CD4-positive, alpha-beta T cell treated with Interleukin-4 for 1 hour (primary cell): ENCODE data around the gene MESP2.
"Not testable (repeated sequence)": the region's sequence is repeated elsewhere in the genome, so short reads cannot be mapped to it uniquely, and the experiment has no call there.

Experiments used
- DNase-seq, 2 donors: peaks; one replicate each; pipeline ENCODE4 v3.0.0-alpha.2; 2020 to 2022

The MESP2 gene

DNA sequence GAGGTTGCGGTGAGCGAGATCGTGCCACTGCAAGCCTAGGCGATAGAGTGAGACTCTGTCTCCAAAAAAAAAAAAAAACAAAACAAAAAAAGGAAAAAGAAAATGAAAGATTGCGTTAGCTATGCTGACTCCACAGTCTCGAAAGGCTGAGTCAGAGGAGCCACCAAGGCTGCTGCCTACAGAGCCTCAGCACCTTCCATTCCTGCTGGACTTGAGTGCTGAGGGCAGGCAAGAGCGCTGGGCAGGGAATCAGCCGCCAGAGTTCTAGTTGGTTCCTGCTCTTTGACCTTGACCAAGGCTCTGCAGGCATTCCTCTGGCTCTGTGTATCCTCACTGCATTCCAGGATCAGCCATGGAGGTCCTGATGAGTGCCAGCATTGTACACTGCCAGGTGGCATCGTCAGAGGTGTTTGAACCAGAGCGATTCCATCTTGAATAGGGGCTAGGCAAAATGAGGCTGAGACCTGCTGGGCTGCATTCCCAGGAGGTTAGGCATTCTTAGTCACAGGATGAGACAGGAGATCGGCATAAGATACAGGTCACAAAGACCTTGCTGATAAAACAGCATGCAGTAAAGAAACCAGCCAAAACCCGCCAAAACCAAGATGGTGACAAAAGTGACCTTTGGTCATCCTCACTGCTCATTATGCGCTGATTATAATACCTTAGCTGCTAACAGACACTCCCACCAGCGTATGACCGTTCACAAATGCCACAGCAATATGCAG lies 5.9 kb downstream of the MESP2 start:
- peak in 1 of 2 donors; percentile 42 for DNase-seq

DNA sequence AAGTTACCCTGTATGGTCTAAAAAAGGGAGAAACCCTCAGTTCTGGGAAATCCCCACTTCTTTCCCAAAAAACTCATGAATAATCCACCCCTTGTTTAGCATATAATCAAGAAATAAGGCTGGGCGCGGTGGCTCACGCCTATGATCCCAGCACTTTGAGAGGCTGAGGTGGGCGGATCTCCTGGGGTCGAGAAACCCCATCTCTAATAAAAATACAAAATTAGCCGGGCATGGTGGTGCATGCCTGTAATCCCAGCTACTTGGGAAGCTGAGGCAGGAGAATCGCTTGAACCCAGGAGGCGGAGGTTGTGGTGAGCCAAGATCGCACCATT lies 6.5 kb downstream of the MESP2 start:
- DNase-seq = not testable (repeated sequence)

DNA sequence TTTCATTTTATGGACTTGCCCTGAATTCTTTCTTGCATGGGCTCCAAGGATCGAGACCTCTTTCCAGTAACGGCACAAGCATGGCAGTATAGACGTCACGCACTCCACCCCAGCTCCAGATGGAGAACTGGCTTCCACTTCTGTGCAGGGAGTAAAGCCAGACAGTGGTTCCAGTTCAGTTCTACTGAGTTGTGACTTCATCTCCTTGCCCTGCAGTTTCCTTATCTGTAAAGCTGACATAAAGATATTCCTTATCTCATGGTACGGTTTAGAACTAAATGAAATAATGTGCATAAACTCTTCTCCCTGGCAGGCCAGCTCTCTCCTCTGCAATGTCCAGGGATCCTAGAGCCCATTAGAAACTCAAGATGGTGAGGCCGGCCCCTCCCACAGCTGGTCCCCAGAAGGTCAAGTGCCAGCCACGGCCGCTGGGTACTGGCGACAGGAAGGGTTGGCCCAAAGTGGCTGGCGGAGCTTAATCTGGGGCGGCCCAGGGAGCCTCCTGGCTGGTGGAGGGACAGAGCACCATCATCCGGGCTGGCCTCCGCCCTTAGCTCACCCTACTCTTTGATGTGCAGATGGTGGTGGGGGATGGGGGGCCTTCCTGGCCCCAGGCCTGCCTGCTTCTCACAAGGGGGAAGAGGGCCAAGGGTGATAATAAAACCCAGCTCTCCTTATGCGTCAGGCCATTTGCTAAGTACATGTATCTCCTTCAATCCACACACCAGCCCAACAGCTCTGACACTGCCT lies 7.2 kb downstream of the MESP2 start:
- DNase-seq = no peak

DNA sequence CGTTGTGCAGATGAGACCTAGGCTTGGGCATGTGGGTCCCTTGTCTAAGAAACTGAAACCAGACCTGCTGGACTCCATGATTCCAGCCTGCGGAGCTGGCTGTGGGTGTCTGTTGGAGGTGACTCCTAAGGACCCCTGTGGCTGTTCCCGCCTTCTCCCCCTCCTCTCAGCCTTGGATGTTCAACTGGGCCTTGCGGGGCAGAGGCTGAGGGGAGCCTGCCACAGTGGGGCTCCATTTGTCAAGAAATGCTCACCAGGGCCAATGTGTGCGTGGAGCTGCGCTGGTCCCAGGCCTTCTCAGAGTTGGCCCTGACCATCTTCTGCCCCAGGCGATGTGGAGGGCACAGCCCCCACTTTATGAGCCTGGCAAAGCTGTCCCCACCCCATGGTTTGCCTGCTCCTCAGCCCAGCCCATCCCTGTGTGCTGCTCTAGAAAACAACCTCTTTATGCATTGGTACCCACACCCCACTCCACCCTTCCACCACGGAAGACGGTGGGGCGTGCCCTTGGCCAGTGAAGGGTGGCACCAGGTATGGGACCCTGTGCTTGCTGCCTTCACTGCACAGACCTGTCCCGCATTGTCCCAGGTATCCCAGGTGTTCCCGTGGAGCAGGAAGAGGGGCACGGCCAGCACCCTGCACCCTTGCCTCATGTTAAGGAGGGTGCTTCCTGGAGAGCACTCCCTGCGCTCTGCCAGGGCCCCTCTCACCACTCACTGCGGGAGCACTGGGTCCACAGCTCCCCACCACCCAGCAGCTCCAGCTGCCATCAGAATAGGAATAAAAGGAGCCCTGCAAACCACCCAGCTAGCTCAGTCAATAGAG lies 7.9 kb downstream of the MESP2 start:
- DNase-seq = no peak

DNA sequence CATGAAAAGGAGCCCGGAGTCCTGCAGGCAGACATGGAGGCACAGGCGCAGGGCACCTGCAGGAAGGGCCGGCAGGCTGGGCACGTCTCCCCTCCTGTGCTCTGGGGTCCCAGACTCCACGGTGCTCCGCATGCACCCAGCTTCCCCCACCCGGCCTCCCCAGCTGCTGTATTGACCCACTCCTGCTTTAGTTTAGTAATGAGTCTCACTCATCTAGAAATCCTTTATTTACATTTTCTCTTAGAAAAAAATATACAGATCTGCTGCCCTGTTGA lies 8.5 kb downstream of the MESP2 start:
- no peak for DNase-seq

DNA sequence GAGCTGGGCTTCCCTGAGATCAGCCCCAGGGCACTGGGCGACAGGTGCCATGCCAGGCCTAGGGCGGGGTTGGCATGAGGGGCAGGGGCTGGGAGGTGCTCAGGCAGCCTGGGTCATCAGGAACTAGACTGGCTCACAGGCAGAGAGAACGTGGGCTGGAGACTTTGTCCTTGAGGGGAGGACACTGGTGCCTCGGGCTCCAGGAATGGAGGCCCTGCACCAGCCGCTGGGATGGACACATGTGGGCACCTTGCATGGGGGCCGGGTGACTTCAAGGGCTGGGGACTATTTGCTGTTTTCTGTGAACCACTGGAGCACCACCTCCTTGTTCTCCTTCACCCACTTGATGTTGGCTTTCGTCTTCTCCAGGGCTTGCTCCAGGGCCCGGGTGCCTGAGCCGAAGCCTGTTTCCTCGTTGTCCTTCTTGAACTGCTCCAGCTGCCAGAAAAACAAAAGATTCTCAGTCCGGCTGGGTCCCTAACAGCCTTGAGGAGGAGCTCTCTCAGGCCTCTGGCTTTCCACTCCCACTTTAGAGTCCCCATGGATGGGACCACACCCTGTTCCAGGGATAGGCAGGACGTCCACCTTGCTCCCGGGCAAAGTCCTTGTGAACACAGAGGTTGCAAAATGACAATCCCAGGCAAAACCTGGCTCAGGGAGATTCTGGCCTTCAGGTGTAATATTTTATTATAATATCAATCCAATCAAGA lies 9.1 kb downstream of the MESP2 start:
- no peak for DNase-seq

DNA sequence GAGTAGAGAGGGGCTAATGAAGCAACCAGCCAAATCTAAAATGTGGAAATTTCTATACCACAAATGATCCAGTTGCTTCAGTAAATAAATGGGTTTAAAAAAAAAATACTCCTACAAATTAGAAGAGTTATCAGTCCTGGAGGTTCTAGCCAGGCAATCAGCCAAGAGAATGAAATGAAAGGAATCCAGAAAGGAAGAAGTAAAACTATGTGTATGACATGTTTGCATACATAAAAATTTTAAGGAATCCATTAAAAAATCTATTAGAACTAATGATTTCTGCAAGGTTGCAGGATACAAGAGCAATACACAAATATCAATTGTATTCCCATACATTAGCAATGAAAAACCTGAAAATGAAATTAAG lies 9.6 kb downstream of the MESP2 start:
- no peak for DNase-seq

DNA sequence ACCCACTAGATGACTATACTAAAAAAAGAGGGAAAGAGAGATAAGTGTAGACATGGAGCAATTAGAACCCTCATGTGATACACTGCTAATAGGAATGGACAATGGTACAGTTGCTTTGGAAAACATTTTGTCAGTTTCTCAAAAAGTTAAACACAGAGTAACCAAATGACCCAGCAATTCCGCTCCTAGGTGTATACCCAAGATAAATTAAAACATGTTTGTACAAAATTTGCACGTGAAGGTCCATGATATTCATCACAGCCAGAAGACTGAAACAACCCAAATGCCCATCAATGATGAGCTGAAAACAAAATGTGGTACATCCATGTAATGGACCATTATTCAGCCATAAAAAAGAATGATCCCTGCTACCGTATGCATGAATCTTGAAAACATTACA lies 11.8 kb downstream of the MESP2 start:
- no peak for DNase-seq

DNA sequence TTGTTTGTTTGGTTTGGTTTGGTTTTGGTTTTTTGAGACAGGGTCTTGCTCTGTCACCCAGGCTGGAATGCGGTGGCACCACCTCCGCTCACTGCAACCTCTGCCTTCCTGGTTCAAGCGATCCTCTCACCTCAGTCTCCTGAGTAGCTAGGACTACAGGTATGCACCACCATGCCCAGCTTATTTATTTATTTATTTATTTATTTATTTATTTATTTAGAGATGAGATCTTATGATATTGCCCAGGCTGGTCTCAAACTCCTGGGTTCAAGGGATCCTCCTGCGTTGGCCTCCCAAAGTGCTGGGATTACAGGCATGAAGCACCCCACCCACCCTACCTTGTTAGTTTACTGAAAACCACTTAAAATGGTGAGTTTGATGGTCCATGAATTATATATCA lies 12.5 kb downstream of the MESP2 start:
- not testable (repeated sequence) for DNase-seq

DNA sequence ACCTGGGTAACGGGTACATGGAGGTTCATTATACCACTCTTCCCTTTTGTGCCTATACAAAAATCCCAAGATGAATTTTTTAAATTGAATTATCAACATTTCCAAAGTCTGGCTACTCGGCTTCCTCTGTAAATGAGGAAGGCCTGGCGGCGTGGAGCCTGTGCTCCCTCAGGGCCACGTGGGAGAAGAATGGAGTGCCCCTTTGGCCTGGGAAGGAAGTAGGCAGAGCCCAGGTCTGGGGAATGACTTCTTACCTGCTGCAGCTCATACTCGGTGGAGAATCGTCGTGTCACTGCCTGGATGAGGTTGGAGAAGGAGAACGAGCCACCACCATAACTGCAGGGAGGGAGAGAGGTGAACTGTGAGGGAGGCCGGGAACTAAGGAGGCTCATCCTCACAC lies 14.1 kb downstream of the MESP2 start:
- no peak for DNase-seq

DNA sequence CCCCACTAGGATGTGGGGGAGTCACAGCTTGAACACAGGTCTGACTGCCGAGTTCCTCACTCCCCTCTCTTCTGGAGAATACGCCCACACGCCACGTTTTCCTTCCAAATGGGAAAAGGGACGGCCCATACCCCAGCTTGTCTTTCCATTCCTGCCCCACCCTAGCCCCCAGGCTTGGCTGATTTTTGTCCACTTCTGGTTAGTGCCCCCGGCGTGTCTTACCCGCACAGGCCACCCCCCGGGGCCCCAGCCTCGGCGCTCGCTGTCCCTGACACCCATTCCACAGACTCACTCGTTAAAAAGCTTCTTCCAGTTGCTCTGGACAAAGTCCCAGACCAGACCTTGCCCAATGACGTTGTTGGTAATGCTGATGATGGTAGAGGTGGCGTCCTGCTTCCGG lies 14.5 kb downstream of the MESP2 start:
- no peak for DNase-seq

DNA sequence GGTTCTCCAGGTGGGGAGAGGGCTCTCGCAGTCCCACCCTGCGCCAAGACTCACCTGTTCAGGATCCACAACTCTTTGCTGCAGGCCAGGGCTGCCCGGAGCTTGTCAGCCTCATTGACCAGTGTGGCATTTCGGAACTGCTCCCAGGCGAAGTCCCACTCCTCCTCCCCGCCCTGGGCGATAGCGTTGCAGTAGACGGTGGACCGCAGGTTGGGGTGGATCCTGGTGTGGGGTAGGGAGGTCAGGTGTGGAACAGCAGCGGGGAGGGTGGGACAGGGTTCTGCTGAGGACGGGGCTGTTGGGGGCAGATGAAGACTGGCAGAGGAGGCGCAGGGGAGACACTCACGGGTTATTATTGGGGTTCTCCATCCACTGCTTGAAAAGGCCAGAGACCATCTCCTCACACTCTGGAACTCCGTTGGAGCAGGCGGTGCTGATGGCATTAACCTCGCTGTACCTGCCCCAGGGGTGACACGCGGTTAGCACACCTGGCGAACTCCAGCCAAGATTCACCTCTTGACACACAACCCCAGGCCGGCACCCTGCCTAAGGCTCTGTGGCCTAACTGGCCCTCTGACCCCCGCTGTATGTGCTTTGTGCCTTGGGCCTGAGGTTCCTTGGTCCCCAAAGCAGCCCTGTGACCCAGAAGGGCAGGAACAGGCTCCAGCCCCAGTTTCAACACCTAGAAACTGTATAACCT lies 16.1 kb downstream of the MESP2 start:
- no peak for DNase-seq

DNA sequence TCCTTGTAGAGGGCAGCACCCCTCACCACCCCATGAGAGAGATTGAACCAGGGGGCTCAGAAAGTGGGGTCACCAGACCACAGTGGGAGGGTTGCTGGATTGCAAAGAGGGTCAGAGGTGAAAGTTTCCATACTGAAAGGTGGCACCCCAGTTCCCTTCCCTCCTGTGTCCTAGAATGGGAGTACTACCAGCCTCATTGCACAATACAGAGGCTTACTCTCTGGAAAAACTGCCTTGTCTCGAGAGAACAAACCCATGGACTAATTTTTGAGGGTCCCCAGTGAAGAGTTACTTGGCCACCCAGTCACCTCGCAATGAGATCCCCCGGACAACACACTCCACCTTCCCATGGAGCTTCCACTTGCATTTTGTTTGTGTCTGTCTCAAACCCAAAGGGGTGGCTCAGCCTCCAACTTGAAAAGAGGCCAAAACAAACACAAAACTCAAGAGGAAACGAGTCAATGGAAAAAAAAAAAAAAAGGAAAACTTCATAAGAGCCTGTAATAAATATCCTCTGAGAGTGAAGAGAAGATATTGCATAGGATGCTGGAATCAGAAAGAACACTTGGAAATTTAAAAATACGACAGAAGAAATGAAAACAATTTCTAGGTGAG lies 18.6 kb downstream of the MESP2 start:
- DNase-seq = no peak

DNA sequence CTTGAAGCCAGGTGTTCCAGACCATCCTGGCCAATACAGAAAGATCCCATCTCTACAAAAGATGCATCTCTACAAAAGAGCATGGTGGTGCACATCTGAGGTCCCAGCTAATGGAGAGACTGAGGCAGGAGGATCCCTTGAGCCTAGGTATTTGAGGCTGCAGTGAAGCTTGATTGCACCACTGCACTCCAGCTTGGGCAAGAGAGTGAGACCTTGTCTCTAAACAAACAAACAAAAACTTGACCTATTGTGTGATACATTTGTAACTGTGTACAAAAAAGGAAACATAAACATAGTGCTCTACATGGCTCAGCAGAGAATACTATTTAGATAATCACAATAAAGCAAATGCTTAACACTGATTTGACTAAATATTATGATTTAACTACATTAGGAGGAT lies 19.9 kb downstream of the MESP2 start:
- DNase-seq = no peak

DNA sequence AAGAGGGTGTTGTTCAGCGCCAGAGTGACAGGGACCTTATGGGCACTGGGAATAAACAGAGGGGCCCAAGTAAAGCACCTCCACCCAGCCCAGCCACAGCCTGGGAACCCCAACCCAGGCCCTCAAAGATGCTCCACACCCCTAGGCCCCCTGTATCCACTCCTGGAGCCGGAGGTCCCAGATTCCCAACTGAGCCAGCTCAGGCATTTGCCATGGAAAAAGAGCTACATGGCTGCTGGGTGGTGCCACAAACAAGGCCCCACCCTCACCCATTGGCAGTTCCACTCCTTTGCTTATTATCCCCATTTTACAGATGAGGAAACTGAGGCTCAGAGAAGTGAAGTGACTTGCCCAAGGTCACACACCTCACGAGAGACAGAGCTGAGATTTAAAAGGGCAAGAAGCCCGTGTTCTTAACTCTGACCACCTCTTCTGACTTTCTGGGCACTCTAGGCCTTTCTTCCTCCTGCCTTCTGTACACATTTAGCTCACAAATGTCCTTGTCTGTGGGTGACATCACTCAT lies 21.6 kb downstream of the MESP2 start:
- no peak for DNase-seq

DNA sequence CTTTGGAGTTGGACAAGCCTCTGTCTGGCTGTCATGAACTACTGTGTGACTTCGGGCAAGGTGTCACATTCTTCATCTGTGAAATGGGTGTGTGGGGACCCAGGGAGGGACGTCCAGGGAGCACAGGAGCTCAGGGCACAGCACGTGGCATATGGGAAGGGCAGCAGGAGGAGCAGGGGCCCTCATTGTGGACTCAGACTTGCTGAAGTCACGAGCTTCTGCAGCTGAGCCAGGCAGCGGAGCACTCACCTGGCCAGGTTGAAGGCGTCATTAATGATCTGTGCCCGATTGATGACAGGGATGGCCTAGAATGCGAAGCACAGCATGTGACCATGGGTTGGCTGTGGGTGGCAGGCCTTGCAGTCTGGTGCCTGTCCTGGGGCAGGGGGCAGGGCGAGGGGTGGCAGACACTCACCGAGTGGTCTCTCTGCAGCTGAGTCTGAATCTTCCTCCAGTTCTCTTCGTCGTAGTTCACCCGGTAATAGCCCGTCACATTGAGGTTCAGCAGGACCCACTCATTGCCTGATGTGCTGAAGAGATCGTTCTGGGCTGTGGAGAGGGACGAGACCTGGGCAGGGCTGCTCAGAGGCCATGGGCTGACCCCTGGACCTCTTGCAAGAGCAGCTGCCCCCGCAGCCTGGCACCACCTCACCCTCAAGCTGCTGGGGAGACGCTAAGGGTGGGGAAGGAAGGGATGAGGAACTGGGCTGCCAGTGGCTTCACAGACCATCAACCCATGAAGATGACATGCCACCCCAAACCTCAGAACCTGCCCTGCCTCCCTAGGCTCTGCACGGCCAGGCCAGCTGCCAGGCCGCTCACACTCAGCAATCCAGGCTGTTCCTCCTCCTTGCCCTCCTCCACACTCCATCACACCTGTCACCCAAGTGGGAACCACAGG lies 23.1 kb downstream of the MESP2 start:
- no peak for DNase-seq

DNA sequence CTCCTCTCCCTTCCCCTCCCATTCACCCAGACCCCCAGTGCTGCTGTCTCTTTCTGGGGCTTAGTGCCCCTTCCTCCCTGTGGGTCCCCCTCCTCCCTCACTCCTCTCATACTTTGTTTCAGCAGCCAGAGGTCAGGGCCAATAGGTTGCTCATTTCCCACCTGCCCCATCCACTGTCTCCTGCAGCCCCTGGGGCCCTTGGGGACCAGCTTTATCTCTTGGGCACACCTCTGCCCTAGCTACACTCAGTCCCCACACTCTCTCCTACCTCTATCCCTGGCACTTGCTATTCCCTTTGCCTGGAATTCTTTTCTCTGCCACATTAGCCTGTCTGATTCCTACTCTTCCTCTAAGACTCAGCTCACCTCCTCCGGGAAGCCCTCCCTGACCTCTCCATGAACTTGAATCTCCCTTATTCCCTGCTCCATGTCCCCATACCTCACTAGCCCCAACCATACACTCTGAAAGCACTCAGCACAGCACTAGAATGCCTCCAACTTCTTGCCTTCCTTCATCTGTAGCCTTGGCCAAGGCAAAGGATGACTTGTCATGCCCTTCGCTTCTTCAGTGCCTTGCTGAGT lies 23.9 kb downstream of the MESP2 start:
- no peak for DNase-seq

DNA sequence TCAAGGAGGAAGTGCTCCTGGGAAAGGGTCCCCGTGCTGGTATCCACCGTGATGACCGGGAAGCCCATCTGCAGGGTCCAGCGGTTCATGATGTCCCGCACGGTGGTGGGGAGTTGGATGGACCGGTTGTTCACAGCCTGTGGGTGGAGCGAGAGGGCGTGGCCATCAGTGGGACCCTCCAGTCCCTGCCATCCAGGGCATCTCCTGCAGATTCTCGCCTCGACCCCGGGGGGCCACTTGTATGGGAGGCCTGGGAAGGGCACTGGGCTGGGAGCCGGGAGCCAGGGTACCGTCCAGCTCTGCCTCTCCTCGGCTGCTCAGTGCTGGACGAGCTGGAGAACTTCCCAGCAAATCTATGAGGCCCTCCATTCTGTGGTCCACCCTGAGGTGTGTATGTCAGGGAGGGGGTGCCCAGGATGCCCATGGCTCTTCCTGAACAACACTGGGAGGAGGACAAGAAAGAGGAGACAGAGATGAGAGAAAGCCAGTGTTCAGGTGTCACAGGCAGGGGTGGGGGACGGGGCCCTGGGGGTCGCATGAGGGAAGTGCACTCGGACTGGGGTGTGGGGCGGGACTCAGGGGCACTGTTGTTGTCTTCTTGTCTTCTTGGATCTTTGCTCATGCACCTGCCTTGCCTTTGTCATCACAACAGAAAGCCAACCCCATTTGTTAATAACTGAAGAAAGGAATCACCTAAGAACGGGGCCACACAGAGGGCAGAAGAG lies 25.5 kb downstream of the MESP2 start:
- DNase-seq = no peak

DNA sequence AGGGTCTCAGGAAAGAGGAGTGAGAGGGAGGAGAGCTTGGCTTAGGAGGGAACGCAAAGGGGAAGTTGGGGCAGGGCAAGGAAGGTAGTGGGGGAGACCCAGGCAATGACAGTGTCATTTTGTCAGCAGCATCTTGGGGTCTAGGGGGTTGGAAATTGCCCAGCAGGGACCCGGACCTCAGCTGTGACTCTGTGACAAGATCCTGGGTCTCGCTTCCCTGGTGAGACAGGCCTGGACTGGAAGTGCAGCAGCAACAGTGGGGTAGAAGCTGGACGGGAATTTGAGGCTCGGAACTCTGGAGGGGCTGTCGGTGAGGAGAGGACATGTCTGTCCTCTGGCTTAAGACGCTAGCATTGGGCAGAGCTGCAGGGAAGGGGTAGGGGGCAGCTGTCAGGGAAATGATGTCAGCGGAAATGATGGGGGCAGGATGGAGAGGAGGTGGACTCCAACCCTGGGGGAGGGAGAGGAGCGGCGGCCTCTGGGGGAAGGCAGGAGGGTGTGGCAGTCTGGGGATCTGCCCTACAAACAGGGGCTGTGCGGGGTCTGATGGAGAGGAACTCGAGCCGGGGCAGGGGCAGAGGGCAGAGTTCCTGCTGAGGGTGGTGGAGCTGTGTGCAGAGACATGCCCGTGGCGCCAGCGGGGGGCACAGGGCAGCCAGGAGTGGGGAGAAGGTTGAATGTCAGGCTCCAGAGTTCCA lies 26.2 kb downstream of the MESP2 start:
- no peak for DNase-seq
